MM.1S (cell line): Measurements from ENCODE around the gene GOT2.

Source experiments
- CTCF ChIP-seq: fragments of 300-600 bp; sonication (generic); IDR thresholded peaks from 2 replicates; pipeline ENCODE4 v1.5.1; 2016; ENCODE audit warnings: antibody characterized with exemption, low read length, mixed read lengths
- EZH2 ChIP-seq: fragments of 300-600 bp; sonication (generic); optimal IDR thresholded peaks from 2 replicates; pipeline ENCODE3; 2017; ENCODE audit warnings: low read depth, mild to moderate bottlenecking, antibody characterized with exemption, low read length, mixed read lengths

DNA sequence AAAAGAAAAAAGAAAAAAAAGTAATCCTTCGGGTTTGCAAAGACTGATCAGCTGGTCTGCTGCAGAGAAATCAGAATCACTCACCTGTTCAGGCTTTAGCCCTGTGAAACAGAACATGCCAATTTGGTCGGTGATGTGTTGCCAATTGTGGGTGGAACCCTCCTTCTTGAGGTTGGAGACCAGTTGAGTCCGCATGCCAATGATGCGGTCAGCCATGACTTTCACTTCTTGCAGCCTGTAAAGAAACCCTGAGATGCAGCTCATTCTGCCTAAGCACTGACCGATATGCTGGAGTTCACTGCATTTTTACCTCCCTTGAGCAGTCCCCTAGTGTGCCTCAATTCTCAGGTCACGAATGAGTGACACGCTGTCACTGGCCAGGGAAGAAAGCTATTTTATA lies 24.8 kb downstream of the GOT2 start:
- no peak for TF ChIP-seq EZH2
- TF ChIP-seq CTCF = no peak
